OCI-LY1 (cell line): Measurements from ENCODE around the gene CDR2.

ENCODE experiments used
- H2AFZ ChIP-seq: fragments of 200-600 bp; sonication (generic), shearing (Covaris generic); 2 replicates; pipeline ENCODE4 v1.6.0; 2014; ENCODE audit warnings: antibody characterized with exemption, mild to moderate bottlenecking, low read length
- H3F3A ChIP-seq: fragments of 200-600 bp; sonication (generic), shearing (Covaris generic); 2 replicates; pipeline ENCODE4 v1.6.0; 2014; ENCODE audit warnings: mild to moderate bottlenecking, antibody characterized with exemption, low read length, moderate library complexity; ENCODE audit not compliant: insufficient read depth
- H3K27ac ChIP-seq: fragments of 200-600 bp; sonication (generic); 2 replicates; pipeline ENCODE4 v1.5.1; 2014; ENCODE audit warnings: low read length, mixed run types, mild to moderate bottlenecking, low read depth; ENCODE audit not compliant: poor library complexity, severe bottlenecking
- H3K27me3 ChIP-seq: fragments of 200-600 bp; sonication (generic); 2 replicates; pipeline ENCODE4 v1.6.0; 2014; ENCODE audit warnings: antibody characterized with exemption, mild to moderate bottlenecking, low read length, moderate library complexity; ENCODE audit not compliant: insufficient read depth
- H3K36me3 ChIP-seq: fragments of 200-600 bp; sonication (generic); 2 replicates; pipeline ENCODE4 v1.6.1; 2014; ENCODE audit warnings: mild to moderate bottlenecking, antibody characterized with exemption, low read length, moderate library complexity, mixed read lengths; ENCODE audit not compliant: insufficient read depth
- H3K4me1 ChIP-seq: fragments of 200-600 bp; sonication (generic); 2 replicates; pipeline ENCODE4 v1.5.1; 2014; ENCODE audit warnings: mild to moderate bottlenecking, low read length, moderate library complexity; ENCODE audit not compliant: insufficient read depth, severe bottlenecking
- H3K4me2 ChIP-seq: fragments of 200-600 bp; sonication (generic), shearing (Covaris generic); 2 replicates; pipeline ENCODE4 v1.6.1; 2014; ENCODE audit warnings: low read length
- H3K4me3 ChIP-seq: fragments of 200-600 bp; sonication (generic); 2 replicates; pipeline ENCODE4 v1.5.1; 2014; ENCODE audit warnings: low read length, low read depth, mild to moderate bottlenecking, mixed read lengths; ENCODE audit not compliant: poor library complexity, severe bottlenecking
- H3K79me2 ChIP-seq: fragments of 200-600 bp; shearing (Covaris generic); 2 replicates; pipeline ENCODE4 v1.6.1; 2016; ENCODE audit warnings: mixed run types, low read length, mixed read lengths; ENCODE audit not compliant: insufficient read depth
- H3K9ac ChIP-seq: fragments of 200-600 bp; sonication (generic), shearing (Covaris generic); 2 replicates; pipeline ENCODE4 v1.6.1; 2014; ENCODE audit warnings: mild to moderate bottlenecking, low read length, mixed read lengths
- H3K9me2 ChIP-seq: fragments of 200-600 bp; sonication (generic), shearing (Covaris generic); 2 replicates; pipeline ENCODE4 v1.6.1; 2014; ENCODE audit warnings: low read depth, mild to moderate bottlenecking, low read length, mixed read lengths
- H3K9me3 ChIP-seq: fragments of 200-600 bp; shearing (Covaris generic); 2 replicates; pipeline ENCODE4 v1.6.1; 2014; ENCODE audit warnings: low read length, mixed read lengths
- H4K20me1 ChIP-seq: fragments of 200-600 bp; sonication (generic), shearing (Covaris generic); 2 replicates; pipeline ENCODE4 v1.6.0; 2016; ENCODE audit warnings: mild to moderate bottlenecking, low read length; ENCODE audit not compliant: insufficient read depth
- EZH2 ChIP-seq: fragments of 200-600 bp; sonication (generic), shearing (Covaris generic); IDR thresholded peaks from 2 replicates; pipeline ENCODE4 v1.8.0; 2017; ENCODE audit warnings: borderline replicate concordance, mixed run types, mild to moderate bottlenecking, antibody characterized with exemption, low read length, moderate library complexity, mixed read lengths
- TF ChIP-seq, protein P1 (sequence below): fragments of 200-600 bp; sonication (generic), shearing (Covaris generic); IDR thresholded peaks from 2 replicates; pipeline ENCODE4 v1.5.1; 2017; ENCODE audit warnings: mild to moderate bottlenecking, antibody characterized with exemption, low read length, moderate library complexity, mixed read lengths

CDR2 gene

DNA sequence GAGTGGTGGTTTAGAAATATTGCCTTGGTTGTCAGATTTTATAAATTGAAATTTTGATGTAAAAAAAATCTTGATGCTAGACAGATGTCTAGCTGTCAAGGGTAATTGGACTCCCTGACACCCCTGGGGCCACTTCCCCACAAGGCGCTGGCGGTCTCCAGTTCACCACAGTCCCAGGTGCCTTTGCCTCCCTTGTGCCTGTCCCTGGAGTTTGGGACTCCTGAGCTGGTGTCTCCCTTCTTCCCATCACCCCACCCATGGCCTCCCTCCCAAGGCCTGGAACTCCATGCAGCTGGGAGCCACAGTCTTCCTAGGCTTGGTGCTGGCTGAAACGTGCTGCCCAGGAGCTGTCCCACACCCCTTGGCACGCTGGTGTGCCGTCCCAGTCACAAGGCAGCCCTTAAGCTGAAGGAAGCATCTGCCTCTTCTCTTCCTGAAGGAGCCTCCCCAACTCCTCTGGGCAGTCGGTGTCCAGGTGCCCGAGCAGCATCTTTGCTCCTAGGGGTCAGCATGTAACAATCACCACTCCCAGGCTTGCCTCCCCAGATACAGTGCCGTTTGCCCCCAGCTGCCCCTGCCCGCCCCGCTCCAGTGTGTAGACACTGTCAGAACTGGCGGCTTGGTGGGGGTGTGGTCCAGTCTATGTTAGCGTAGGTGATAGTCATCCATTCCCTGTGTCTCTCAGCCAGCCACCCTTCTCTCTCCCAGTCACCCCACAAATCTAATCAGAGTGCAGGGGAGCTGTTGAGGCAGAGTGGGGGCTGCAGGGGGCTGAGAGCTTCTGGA lies 51.1 kb downstream of the CDR2 start:
- TF ChIP-seq, protein P1, sequence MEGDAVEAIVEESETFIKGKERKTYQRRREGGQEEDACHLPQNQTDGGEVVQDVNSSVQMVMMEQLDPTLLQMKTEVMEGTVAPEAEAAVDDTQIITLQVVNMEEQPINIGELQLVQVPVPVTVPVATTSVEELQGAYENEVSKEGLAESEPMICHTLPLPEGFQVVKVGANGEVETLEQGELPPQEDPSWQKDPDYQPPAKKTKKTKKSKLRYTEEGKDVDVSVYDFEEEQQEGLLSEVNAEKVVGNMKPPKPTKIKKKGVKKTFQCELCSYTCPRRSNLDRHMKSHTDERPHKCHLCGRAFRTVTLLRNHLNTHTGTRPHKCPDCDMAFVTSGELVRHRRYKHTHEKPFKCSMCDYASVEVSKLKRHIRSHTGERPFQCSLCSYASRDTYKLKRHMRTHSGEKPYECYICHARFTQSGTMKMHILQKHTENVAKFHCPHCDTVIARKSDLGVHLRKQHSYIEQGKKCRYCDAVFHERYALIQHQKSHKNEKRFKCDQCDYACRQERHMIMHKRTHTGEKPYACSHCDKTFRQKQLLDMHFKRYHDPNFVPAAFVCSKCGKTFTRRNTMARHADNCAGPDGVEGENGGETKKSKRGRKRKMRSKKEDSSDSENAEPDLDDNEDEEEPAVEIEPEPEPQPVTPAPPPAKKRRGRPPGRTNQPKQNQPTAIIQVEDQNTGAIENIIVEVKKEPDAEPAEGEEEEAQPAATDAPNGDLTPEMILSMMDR: no peak
- Histone ChIP-seq H3K4me2 (no peak overlapping the region), H3K36me3 (peaks cover 89% of the 10 kb centered on the region), H2AFZ (no peak overlapping the region), H3K9me3 (no peaks in the 10 kb centered on the region), H3F3A (no peaks in the 10 kb centered on the region), H3K9ac (no peak overlapping the region), H3K27me3 (no peaks in the 10 kb centered on the region), H3K79me2 (no peaks in the 10 kb centered on the region), H3K9me2 (no peaks in the 10 kb centered on the region), H3K27ac (no peak overlapping the region), H3K4me3 (no peak overlapping the region), H4K20me1 (no peaks in the 10 kb centered on the region), H3K4me1 (no peaks in the 10 kb centered on the region)

DNA sequence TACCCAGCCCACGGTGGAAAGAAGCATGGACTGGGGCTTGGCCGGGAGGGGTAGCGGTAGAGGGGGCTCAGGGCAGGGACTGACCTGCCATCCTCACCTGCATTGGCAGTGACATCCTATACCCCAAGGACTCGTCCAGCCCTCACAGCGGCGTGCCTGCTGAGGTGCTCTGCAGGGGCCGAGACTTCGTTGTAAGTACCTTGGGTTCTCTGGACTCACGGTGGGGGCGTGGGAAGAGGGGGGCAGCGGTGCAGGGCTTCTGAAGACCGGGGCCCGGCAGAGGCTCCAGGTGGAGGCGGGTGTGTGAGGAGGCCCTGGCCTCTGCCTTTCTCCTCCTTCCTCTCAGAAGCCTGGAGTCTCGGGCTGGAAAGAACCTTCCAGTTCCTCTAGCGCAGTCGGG lies 51.7 kb downstream of the CDR2 start:
- Histone ChIP-seq H3F3A (no peaks in the 10 kb centered on the region), H3K36me3 (peaks cover 87% of the 10 kb centered on the region), H3K4me2 (no peak overlapping the region), H4K20me1 (no peaks in the 10 kb centered on the region), H3K4me1 (no peaks in the 10 kb centered on the region), H3K79me2 (no peaks in the 10 kb centered on the region), H3K9ac (no peak overlapping the region), H3K27me3 (no peaks in the 10 kb centered on the region), H3K27ac (no peak overlapping the region), H2AFZ (no peak overlapping the region), H3K4me3 (no peak overlapping the region), H3K9me2 (no peaks in the 10 kb centered on the region), H3K9me3 (no peaks in the 10 kb centered on the region)
- TF ChIP-seq EZH2: no peak
- TF ChIP-seq, protein P1: no peak

DNA sequence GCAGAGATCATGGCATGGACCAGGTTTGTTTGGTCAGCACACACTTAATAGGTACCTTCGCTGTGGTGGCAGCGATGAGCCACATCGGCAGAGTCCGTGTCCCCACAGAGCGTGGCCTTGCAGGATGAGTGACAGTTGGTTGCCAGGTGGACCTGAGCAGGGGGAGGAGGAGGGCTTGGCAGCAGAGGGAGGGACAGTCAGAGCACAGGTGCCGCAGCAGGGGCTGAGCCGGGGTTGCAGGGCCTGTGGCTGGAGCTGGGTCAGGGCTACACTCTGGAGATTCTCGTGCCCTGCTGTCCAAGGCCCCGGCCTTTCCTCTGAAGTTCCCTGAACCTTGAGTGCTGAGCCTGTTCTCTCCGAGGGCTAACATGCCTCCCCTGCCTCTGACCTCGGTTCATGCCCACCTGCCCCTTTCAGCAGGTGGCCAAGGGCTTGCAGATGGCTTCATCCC lies 52.4 kb downstream of the CDR2 start:
- H3K9ac ChIP-seq: no peak overlapping the region
- H3K36me3 ChIP-seq: peaks cover 87% of the 10 kb centered on the region

More for the DNA sequence above, 52.4 kb downstream of the CDR2 start:
- H3K4me3 ChIP-seq: no peak overlapping the region
- H2AFZ ChIP-seq: no peak overlapping the region
- H3K4me2 ChIP-seq: no peak overlapping the region
- H3F3A ChIP-seq: no peaks in the 10 kb centered on the region
- TF ChIP-seq, protein P1: no peak
- TF ChIP-seq EZH2: no peak
- no peaks in the 10 kb centered on the region for H3K9me3 ChIP-seq
- no peak overlapping the region for H3K27ac ChIP-seq
- H4K20me1 ChIP-seq: no peaks in the 10 kb centered on the region
- H3K27me3 ChIP-seq: no peaks in the 10 kb centered on the region
- no peaks in the 10 kb centered on the region for H3K4me1 ChIP-seq
- no peaks in the 10 kb centered on the region for H3K9me2 ChIP-seq
- H3K79me2 ChIP-seq: no peaks in the 10 kb centered on the region
